IMR-90 (cell line): Measurements from ENCODE around the gene THAP6. TPM values are rescaled to one million over a fixed set of nuclear protein-coding genes. Genes with fewer than 3 reads are reported as not detected.

Source experiments
- ATAC-seq: fragments of 200-7000 bp; cut with Tn5 transposase; 2 replicates; pipeline ENCODE4 v1.9.1; 2020; ENCODE audit warnings: low read depth, mild to moderate bottlenecking, moderate library complexity
- BruUV-seq: library from RNA; stranded (reverse); fragments of 400-500 nt; replicated peaks from 2 replicates; lab custom pipeline; 2021; lab: Mats Ljungman, UMichigan
- CTCF ChIA-PET: fragments of 300-600 bp; formaldehyde crosslinking; extraction: SDS; loops from one replicate; lab custom pipeline; 2021; ENCODE audit warnings: antibody characterized with exemption; lab: Yijun Ruan, JAX
- POLR2A ChIA-PET: fragments of 300-600 bp; sonication (Branson Sonifier 250); formaldehyde crosslinking; loops from one replicate; lab custom pipeline; 2022; ENCODE audit warnings: antibody characterized with exemption; ENCODE audit not compliant: unreplicated experiment; lab: Charles Lee
- DNase-seq: peaks from one replicate; pipeline ENCODE4 v3.0.0; 2013
- H2AFZ ChIP-seq: replicated peaks from 2 replicates; pipeline ENCODE3; 2013; ENCODE audit warnings: low read length, mild to moderate bottlenecking; ENCODE audit not compliant: poor library complexity
- H2AK5ac ChIP-seq: 2 replicates; pipeline ENCODE4 v1.6.1; 2013; ENCODE audit warnings: low read depth, low read length, inconsistent platforms
- H2AK9ac ChIP-seq: replicated peaks from 2 replicates; pipeline ENCODE3; 2013; ENCODE audit warnings: mild to moderate bottlenecking, low read depth, low read length, moderate library complexity; ENCODE audit not compliant: poor library complexity
- H2BK120ac ChIP-seq: 2 replicates; pipeline ENCODE4 v1.6.1; 2013; ENCODE audit warnings: low read depth, low read length, inconsistent platforms
- H2BK15ac ChIP-seq: 3 replicates; pipeline ENCODE4 v1.6.1; 2013; ENCODE audit warnings: low read depth, low read length, inconsistent platforms
- H2BK20ac ChIP-seq: 2 replicates; pipeline ENCODE4 v1.6.1; 2013; ENCODE audit warnings: low read depth, mild to moderate bottlenecking, inconsistent platforms, low read length, moderate library complexity
- H2BK5ac ChIP-seq: 2 replicates; pipeline ENCODE4 v1.6.1; 2013; ENCODE audit warnings: mild to moderate bottlenecking, low read depth, low read length, inconsistent platforms; ENCODE audit not compliant: poor library complexity, severe bottlenecking
- H3K14ac ChIP-seq: replicated peaks from 2 replicates; pipeline ENCODE4 v1.6.1; 2013; ENCODE audit warnings: low read depth, low read length, inconsistent platforms
- H3K18ac ChIP-seq: 2 replicates; pipeline ENCODE4 v1.6.1; 2013; ENCODE audit warnings: low read depth, low read length, control low read depth
- H3K23ac ChIP-seq: 2 replicates; pipeline ENCODE4 v1.6.1; 2013; ENCODE audit warnings: low read depth, low read length, inconsistent platforms
- H3K27ac ChIP-seq: 2 replicates; pipeline ENCODE4 v1.5.1; 2013; ENCODE audit warnings: mild to moderate bottlenecking, control low read depth, low read length; ENCODE audit not compliant: insufficient read depth
- H3K27me3 ChIP-seq: 2 replicates; pipeline ENCODE4 v1.6.1; 2013; ENCODE audit warnings: low read length; ENCODE audit not compliant: control insufficient read depth, insufficient read depth
- H3K36me3 ChIP-seq: 2 replicates; pipeline ENCODE4 v1.6.1; 2013; ENCODE audit warnings: low read length, mixed read lengths; ENCODE audit not compliant: control insufficient read depth, insufficient read depth
- H3K4ac ChIP-seq: 2 replicates; pipeline ENCODE4 v1.6.1; 2013; ENCODE audit warnings: low read depth, low read length, inconsistent platforms
- H3K4me1 ChIP-seq: 2 replicates; pipeline ENCODE4 v1.6.1; 2013; ENCODE audit warnings: low read length, mixed read lengths; ENCODE audit not compliant: control insufficient read depth, insufficient read depth
- H3K4me2 ChIP-seq: 2 replicates; pipeline ENCODE4 v1.6.1; 2013; ENCODE audit warnings: low read depth, mild to moderate bottlenecking, control low read depth, low read length, moderate library complexity
- H3K4me3 ChIP-seq: 2 replicates; pipeline ENCODE4 v1.5.1; 2013; ENCODE audit warnings: low read depth, mild to moderate bottlenecking, control low read depth, low read length, moderate library complexity; ENCODE audit not compliant: insufficient read depth
- H3K56ac ChIP-seq: 2 replicates; pipeline ENCODE4 v1.6.1; 2013; ENCODE audit warnings: low read length, inconsistent platforms; ENCODE audit not compliant: insufficient read depth; ENCODE audit errors: extremely low read depth
- H3K79me1 ChIP-seq, 2 experiments: 2 replicates each; pipeline ENCODE4 v1.6.1; 2013; ENCODE audit warnings: low read length in 2 of 2, inconsistent platforms in 1 of 2, low read depth in 1 of 2
- H3K9ac ChIP-seq: 2 replicates; pipeline ENCODE4 v1.6.1; 2013; ENCODE audit warnings: low read depth, low read length, control low read depth
- H3K9me1 ChIP-seq: 2 replicates; pipeline ENCODE4 v1.6.1; 2013; ENCODE audit warnings: low read length, inconsistent platforms; ENCODE audit not compliant: insufficient read depth
- H3K9me3 ChIP-seq: 2 replicates; pipeline ENCODE4 v1.6.1; 2013; ENCODE audit warnings: low read length; ENCODE audit not compliant: control insufficient read depth, insufficient read depth
- H4K20me1 ChIP-seq: 2 replicates; pipeline ENCODE4 v1.6.1; 2013; ENCODE audit warnings: low read length, inconsistent platforms; ENCODE audit not compliant: insufficient read depth
- H4K5ac ChIP-seq: 2 replicates; pipeline ENCODE4 v1.6.1; 2013; ENCODE audit warnings: mild to moderate bottlenecking, low read depth, low read length, control low read depth
- H4K8ac ChIP-seq, 2 experiments: 2 replicates each; pipeline ENCODE4 v1.6.1; 2013; ENCODE audit warnings: low read depth in 2 of 2, low read length in 2 of 2, control low read depth in 1 of 2, inconsistent platforms in 1 of 2
- H4K91ac ChIP-seq: 2 replicates; pipeline ENCODE4 v1.6.1; 2013; ENCODE audit warnings: low read depth, low read length, inconsistent platforms; ENCODE audit not compliant: insufficient read depth
- BHLHE40 ChIP-seq: fragments of 150-350 bp; IDR thresholded peaks from 2 replicates; pipeline ENCODE4 v1.6.1; 2016; ENCODE audit warnings: mild to moderate bottlenecking, low read depth, low read length
- CEBPB ChIP-seq: IDR thresholded peaks from 2 replicates; pipeline ENCODE4 v1.6.1; 2012; ENCODE audit warnings: low read depth, low read length, improper control_type of control experiment
- CTCF ChIP-seq: conservative IDR thresholded peaks from 2 replicates; pipeline ENCODE4 v1.5.1; 2012; ENCODE audit warnings: mild to moderate bottlenecking, low read depth, low read length, improper control_type of control experiment
- MAFK ChIP-seq: IDR thresholded peaks from 2 replicates; pipeline ENCODE4 v1.6.1; 2012; ENCODE audit warnings: low read depth, low read length, improper control_type of control experiment
- MXI1 ChIP-seq: IDR thresholded peaks from 2 replicates; pipeline ENCODE4 v1.6.1; 2012; ENCODE audit warnings: low read depth, mild to moderate bottlenecking, low read length, moderate library complexity, borderline replicate concordance
- NFE2L2 ChIP-seq: fragments of 150-350 bp; IDR thresholded peaks from 2 replicates; pipeline ENCODE4 v1.6.1; 2016; ENCODE audit warnings: low read depth, mild to moderate bottlenecking, low read length
- RCOR1 ChIP-seq: IDR thresholded peaks from 2 replicates; pipeline ENCODE4 v1.6.1; 2012; ENCODE audit warnings: mild to moderate bottlenecking, low read length, improper control_type of control experiment; ENCODE audit not compliant: insufficient replicate concordance
- RFX5 ChIP-seq: IDR thresholded peaks from 2 replicates; pipeline ENCODE4 v1.8.0; 2012; ENCODE audit warnings: low read depth, mild to moderate bottlenecking, low read length, moderate library complexity
- SMC3 ChIP-seq: fragments of 150-350 bp; IDR thresholded peaks from 2 replicates; pipeline ENCODE4 v1.6.1; 2016; ENCODE audit warnings: low read depth, mild to moderate bottlenecking, antibody characterized with exemption, low read length, moderate library complexity
- dilution Hi-C: fragments of 300-500 bp; cut with HindIII; formaldehyde crosslinking; loops from one replicate; pipeline ENCODE4 v1.14.3; 2018; ENCODE audit warnings: low sequenced_read_pairs; ENCODE audit not compliant: unreplicated experiment
- in situ Hi-C: fragments of 300-500 bp; cut with MboI; formaldehyde crosslinking; loops from 3 replicates; pipeline ENCODE4 v1.14.3; 2019; ENCODE audit warnings: low sequenced_read_pairs, inconsistent platforms, mixed read lengths
- intact Hi-C: fragments of 100-400 bp; cut with micrococcal nuclease; formaldehyde crosslinking; loops from 2 replicates; pipeline ENCODE4 v1.10.0; 2022
- polyA plus RNA-seq, 3 experiments: library from polyadenylated mRNA; depleted of rRNA; stranded (reverse); fragments of >200 nt; gene quantifications; 2 replicates each; pipeline ENCODE4 v1.2.3, GENCODE V29; 2012; ENCODE audit warnings: low replicate concordance in 1 of 3
- total RNA-seq: library from RNA; depleted of rRNA; stranded (reverse); fragments of >200 nt; gene quantifications from 2 replicates; pipeline ENCODE4 v1.2.3, GENCODE V29; 2012

THAP6 gene
- total and polyA plus RNA-seq, 2 of the 4 experiments (the other 2 are of a cell fraction) = 6.3 to 7.0 TPM

- Histone ChIP-seq H3K27me3 (peaks cover 4% of the 10 kb centered on the region), H3K4ac (no peak overlapping the region), H2BK20ac (no peak overlapping the region), H3K14ac (no peak overlapping the region), H2BK15ac (no peak overlapping the region), H3K9ac (no peak overlapping the region), H4K8ac (no peak overlapping the region), H4K20me1 (no peaks in the 10 kb centered on the region), H3K9me1 (no peaks in the 10 kb centered on the region), H4K91ac (no peak overlapping the region), H3K9me3 (no peaks in the 10 kb centered on the region), H3K56ac (no peak overlapping the region), H4K5ac (no peak overlapping the region), H2BK120ac (no peak overlapping the region), H3K36me3 (no peaks in the 10 kb centered on the region), H2AFZ (no peak overlapping the region), H3K23ac (no peak overlapping the region), H3K79me1 (no peaks in the 10 kb centered on the region), H2BK5ac (no peak overlapping the region), H3K4me2 (no peak overlapping the region), H2AK9ac (no peak overlapping the region), H3K4me1 (no peaks in the 10 kb centered on the region), H3K4me3 (no peak overlapping the region), H3K18ac (no peak overlapping the region), H2AK5ac (no peak overlapping the region), H3K27ac (no peak overlapping the region)
- TF ChIP-seq BHLHE40 = no peak
- TF ChIP-seq CTCF = no peak
- TF ChIP-seq MAFK = no peak
- no peak for TF ChIP-seq NFE2L2
- TF ChIP-seq MXI1 = no peak
- TF ChIP-seq RFX5 = no peak
- no peak for TF ChIP-seq SMC3
- no peak for TF ChIP-seq RCOR1
- TF ChIP-seq CEBPB = no peak
- ChIA-PET POLR2A (no interaction called here), CTCF (no interaction called here)
- dilution Hi-C loops (no loop called here), intact Hi-C loops (no loop called here), in situ Hi-C loops (no loop called here)
- ATAC-seq (no peak), DNase-seq (no peak)
- BruUV-seq = no TSS peak
Measured at GRCh38 chr4:75565481-75565880, 51.2 kb downstream of the THAP6 start.
